Fibroblast of lung (primary cell): ENCODE results near the gene FRS2.

Experiments
- CTCF ChIP-seq, 2 donors: IDR thresholded peaks in 1 of 2; conservative IDR thresholded peaks in 1 of 2; 1 replicate in 1 of 2; 2 replicates in 1 of 2; pipeline ENCODE4 v1.5.1; 2011 to 2012; ENCODE audit warnings: low read length in 2 of 2, control low read depth in 1 of 2, inconsistent platforms in 1 of 2, low read depth in 1 of 2, mild to moderate bottlenecking in 1 of 2
- EZH2 ChIP-seq: IDR thresholded peaks from 2 replicates; pipeline ENCODE4 v1.5.1; 2012; ENCODE audit warnings: low read length, control low read depth, mild to moderate bottlenecking; ENCODE audit errors: missing control alignments

- TF ChIP-seq CTCF (conservative IDR thresholded peaks at IDR 0.05 in 1 of 2, IDR thresholded peaks at IDR 0.05 in 1 of 2; ENCODE audit: low read depth in 1 of 2, low read length in 2 of 2) (no peak), EZH2 (no peak)
These were observed 12.8 kb upstream of the FRS2 start for GRCh38 chr12:69457433-69457832.
